H1 (cell line): ENCODE results near the gene ERP44. TPM values are rescaled to one million over a fixed set of nuclear protein-coding genes. Genes with fewer than 3 reads are reported as not detected.

ENCODE experiments used
- CTCF ChIA-PET: fragments of 300-600 bp; sonication (Branson Sonifier 250); formaldehyde crosslinking; loops from one replicate; lab custom pipeline; 2021; ENCODE audit not compliant: partially characterized antibody; lab: Charles Lee
- POLR2A ChIA-PET: fragments of 300-600 bp; sonication (Branson Sonifier 250); formaldehyde crosslinking; loops from one replicate; lab custom pipeline; 2021; ENCODE audit warnings: inconsistent platforms; ENCODE audit not compliant: partially characterized antibody; lab: Charles Lee
- DNase-seq, 2 experiments: peaks; one replicate each; pipeline versions ENCODE4 v3.0.0 to v3.0.0-alpha.2; 2010 to 2022; ENCODE audit warnings: low spot score in 2 of 2, low read depth in 1 of 2, mixed read lengths in 1 of 2
- FAIRE-seq: peaks from 2 replicates; lab custom pipeline; 2011; peaks lifted over from hg19 to GRCh38; lab: Jason Lieb, UNC
- H2AFZ ChIP-seq: 2 replicates; pipeline ENCODE4 v1.8.1; 2012; ENCODE audit warnings: low read length, inconsistent platforms
- H2AK5ac ChIP-seq: 2 replicates; pipeline ENCODE4 v1.6.1; 2013; ENCODE audit warnings: low read depth, low read length
- H2BK120ac ChIP-seq: replicated peaks from 2 replicates; pipeline ENCODE3; 2013; ENCODE audit warnings: low read depth, low read length, inconsistent platforms
- H2BK12ac ChIP-seq: 2 replicates; pipeline ENCODE4 v1.6.1; 2013; ENCODE audit warnings: low read depth, low read length
- H2BK15ac ChIP-seq: 2 replicates; pipeline ENCODE4 v1.6.1; 2013; ENCODE audit warnings: low read length
- H2BK20ac ChIP-seq: 2 replicates; pipeline ENCODE4 v1.6.1; 2013; ENCODE audit warnings: low read length
- H2BK5ac ChIP-seq: 2 replicates; pipeline ENCODE4 v1.6.1; 2013; ENCODE audit warnings: low read depth, low read length
- H3K14ac ChIP-seq: 2 replicates; pipeline ENCODE4 v1.6.1; 2013; ENCODE audit warnings: inconsistent platforms; ENCODE audit not compliant: insufficient read length
- H3K18ac ChIP-seq: 2 replicates; pipeline ENCODE4 v1.6.1; 2013; ENCODE audit warnings: low read length; ENCODE audit errors: extremely low read depth
- H3K23ac ChIP-seq: 2 replicates; pipeline ENCODE4 v1.6.1; 2013; ENCODE audit warnings: inconsistent platforms; ENCODE audit not compliant: insufficient read length
- H3K23me2 ChIP-seq: 2 replicates; pipeline ENCODE4 v1.6.1; 2013; ENCODE audit warnings: low read depth, low read length
- H3K27ac ChIP-seq: 2 replicates; pipeline ENCODE4 v1.6.1; 2011; ENCODE audit warnings: low read depth, low read length, inconsistent platforms
- H3K27me3 ChIP-seq, 4 experiments: replicated peaks in 1 of 4; 1 replicate in 1 of 4; 2 replicates in 3 of 4; pipeline versions ENCODE4 v1.6.1 to v1.8.1; 2011 to 2013; ENCODE audit warnings: low read length in 3 of 4, mild to moderate bottlenecking in 3 of 4, inconsistent platforms in 2 of 4, mixed read lengths in 2 of 4, moderate library complexity in 1 of 4; ENCODE audit not compliant: control insufficient read depth in 3 of 4, insufficient read depth in 3 of 4; ENCODE audit errors: extremely low read depth in 1 of 4
- H3K36me3 ChIP-seq, 4 experiments: 2 replicates each; pipeline versions ENCODE4 v1.6.1 to v1.8.1; 2011 to 2013; ENCODE audit warnings: mild to moderate bottlenecking in 4 of 4, low read length in 3 of 4, moderate library complexity in 2 of 4, control low read depth in 1 of 4, inconsistent platforms in 1 of 4; ENCODE audit not compliant: insufficient read depth in 4 of 4, control insufficient read depth in 2 of 4
- H3K4ac ChIP-seq: replicated peaks from 2 replicates; pipeline ENCODE3; 2013; ENCODE audit warnings: low read length, low read depth, mixed read lengths, inconsistent platforms; ENCODE audit not compliant: insufficient read length
- H3K4me1 ChIP-seq, 4 experiments: replicated peaks in 1 of 4; 1 replicate in 1 of 4; 2 replicates in 3 of 4; pipeline versions ENCODE4 v1.6.1 to v1.8.1; 2011 to 2013; ENCODE audit warnings: low read length in 3 of 4, inconsistent platforms in 2 of 4, mixed read lengths in 1 of 4; ENCODE audit not compliant: insufficient read depth in 4 of 4, control insufficient read depth in 3 of 4
- H3K4me2 ChIP-seq, 2 experiments: 2 replicates each; pipeline versions ENCODE4 v1.6.1 to v1.8.1; 2011 to 2013; ENCODE audit warnings: low read depth in 2 of 2, low read length in 2 of 2, control low read depth in 1 of 2, inconsistent platforms in 1 of 2, mild to moderate bottlenecking in 1 of 2; ENCODE audit not compliant: insufficient read depth in 1 of 2
- H3K4me3 ChIP-seq, 4 experiments: fragments of 200-600, 300-600 bp in 1 of 4; sonication (generic), shearing (Covaris generic), sonication (Bioruptor Twin) in 1 of 4; 2 replicates each; pipeline versions ENCODE4 v1.5.1 to v1.8.1; 2011 to 2016; ENCODE audit warnings: low read length in 4 of 4, low read depth in 3 of 4, control low read depth in 2 of 4, inconsistent platforms in 2 of 4, mild to moderate bottlenecking in 2 of 4, mixed read lengths in 1 of 4, moderate library complexity in 1 of 4; ENCODE audit not compliant: insufficient read depth in 2 of 4; ENCODE audit errors: extremely low read depth in 1 of 4
- H3K56ac ChIP-seq: replicated peaks from 2 replicates; pipeline ENCODE3; 2013; ENCODE audit warnings: low read depth, mild to moderate bottlenecking, mixed read lengths, low read length, inconsistent platforms; ENCODE audit not compliant: insufficient read length
- H3K79me1 ChIP-seq: 2 replicates; pipeline ENCODE4 v1.6.1; 2013; ENCODE audit warnings: low read depth, low read length, control low read depth
- H3K79me2 ChIP-seq, 2 experiments: 2 replicates each; pipeline versions ENCODE4 v1.6.1 to v1.8.1; 2012 to 2013; ENCODE audit warnings: low read length in 2 of 2, mild to moderate bottlenecking in 2 of 2, inconsistent platforms in 1 of 2; ENCODE audit not compliant: insufficient read depth in 2 of 2, control insufficient read depth in 1 of 2
- H3K9ac ChIP-seq, 4 experiments: replicated peaks in 1 of 4; 1 replicate in 1 of 4; 2 replicates in 3 of 4; pipeline versions ENCODE4 v1.6.1 to v1.8.1; 2011 to 2013; ENCODE audit warnings: low read depth in 3 of 4, low read length in 3 of 4, control low read depth in 2 of 4, mild to moderate bottlenecking in 2 of 4, moderate library complexity in 2 of 4, inconsistent platforms in 1 of 4; ENCODE audit errors: extremely low read depth in 1 of 4
- H3K9me3 ChIP-seq, 2 experiments: 2 replicates each; pipeline versions ENCODE4 v1.6.1 to v1.8.1; 2012 to 2013; ENCODE audit warnings: mild to moderate bottlenecking in 2 of 2, moderate library complexity in 2 of 2, control low read depth in 1 of 2, inconsistent platforms in 1 of 2, low read depth in 1 of 2, low read length in 1 of 2, mixed read lengths in 1 of 2; ENCODE audit not compliant: insufficient read depth in 2 of 2
- H4K20me1 ChIP-seq, 2 experiments: replicated peaks in 1 of 2; 2 replicates each; pipeline versions ENCODE3 to v1.8.1; 2011 to 2013; ENCODE audit warnings: inconsistent platforms in 2 of 2, low read length in 2 of 2, mild to moderate bottlenecking in 1 of 2; ENCODE audit not compliant: insufficient read depth in 2 of 2, control insufficient read depth in 1 of 2
- H4K5ac ChIP-seq: 2 replicates; pipeline ENCODE4 v1.6.1; 2013; ENCODE audit warnings: low read length, low read depth, mixed read lengths, inconsistent platforms; ENCODE audit not compliant: insufficient read length
- H4K8ac ChIP-seq: 2 replicates; pipeline ENCODE4 v1.8.0; 2013; ENCODE audit warnings: mild to moderate bottlenecking, moderate library complexity, low read length, inconsistent platforms; ENCODE audit not compliant: insufficient read depth; ENCODE audit errors: extremely low read depth
- H4K91ac ChIP-seq: replicated peaks from 2 replicates; pipeline ENCODE3; 2013; ENCODE audit warnings: low read length, mixed read lengths, inconsistent platforms; ENCODE audit not compliant: insufficient read length
- CTBP2 ChIP-seq: IDR thresholded peaks from 2 replicates; pipeline ENCODE4 v1.7.0; 2011; ENCODE audit warnings: borderline replicate concordance, mild to moderate bottlenecking, moderate library complexity, mixed read lengths, low read length; ENCODE audit not compliant: insufficient read depth, insufficient read length
- HDAC2 ChIP-seq, 2 experiments: fragments of 300-600 bp in 1 of 2; sonication (generic) in 1 of 2; IDR thresholded peaks; 2 replicates each; pipeline ENCODE4 v1.6.1; 2011 to 2012; ENCODE audit warnings: low read depth in 2 of 2, low read length in 2 of 2, mild to moderate bottlenecking in 2 of 2, moderate library complexity in 2 of 2, borderline replicate concordance in 1 of 2, inconsistent platforms in 1 of 2
- MAX ChIP-seq: IDR thresholded peaks from 2 replicates; pipeline ENCODE4 v1.6.1; 2012; ENCODE audit warnings: inconsistent platforms
- PHF8 ChIP-seq: fragments of 200-600 bp; sonication (generic); conservative IDR thresholded peaks from 2 replicates; pipeline ENCODE4 v1.7.1; 2012; ENCODE audit warnings: low read depth, mild to moderate bottlenecking, inconsistent platforms, low read length, moderate library complexity
- SUZ12 ChIP-seq: fragments of 200-600 bp; sonication (generic); IDR thresholded peaks from 2 replicates; pipeline ENCODE4 v1.6.1; 2012; ENCODE audit warnings: mild to moderate bottlenecking, inconsistent platforms, low read length, moderate library complexity, mixed read lengths
- polyA plus RNA-seq, 7 experiments: library from polyadenylated mRNA; depleted of rRNA in 3 of 7; stranded (reverse) in 5 of 7; unstranded in 2 of 7; fragments of >200 nt in 5 of 7; fragments of 200-250 nt in 2 of 7; gene quantifications; 1 replicate in 5 of 7; 2 replicates in 1 of 7; 4 replicates in 1 of 7; pipeline versions ENCODE4 v1.2.1 to v1.2.3, GENCODE V29; 2011 to 2013; ENCODE audit warnings: missing spikeins in 2 of 7, mixed read lengths in 2 of 7
- total RNA-seq: library from RNA; stranded (reverse); fragmentation: NEBNext Ultra II Directional; extraction: Animal tissue kit (Norgen Biotek cat#: 25700); gene quantifications from 2 replicates; pipeline ENCODE4 v1.2.1, GENCODE V29; 2021

Gene ERP44
- total and polyA plus RNA-seq, 2 of the 8 experiments (the other 6 are each of a cell fraction or from before 2014, with no cell fraction given), result 5.7 to 15.6 TPM

DNA sequence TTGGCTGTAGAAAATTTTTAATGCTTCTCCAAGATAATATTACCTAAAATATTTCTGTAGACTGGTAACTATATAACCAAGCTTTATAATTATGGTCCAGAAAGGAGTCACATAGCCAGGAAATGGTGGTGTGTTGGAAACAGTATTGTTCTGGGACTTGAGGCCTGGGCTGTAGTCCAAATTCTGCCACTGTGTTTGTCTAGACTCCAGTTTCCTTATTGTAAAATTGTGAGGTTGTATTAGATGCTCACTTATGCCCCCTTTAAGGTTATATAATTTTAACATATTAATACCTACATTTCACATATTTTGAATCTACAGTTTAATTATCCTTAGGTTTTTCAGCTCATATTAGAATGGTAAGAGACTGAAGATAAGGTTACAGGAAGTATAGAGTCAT is 149.9 kb downstream of the ERP44 start:
- no peak for FAIRE-seq
- no peak overlapping the region for H3K4ac ChIP-seq
- H2BK12ac ChIP-seq, result no peak overlapping the region
- TF ChIP-seq MAX, result no peak
- no peak for TF ChIP-seq HDAC2 (IDR thresholded peaks at IDR 0.05; ENCODE audit: borderline replicate concordance in 1 of 2, low read depth in 2 of 2, low read length in 2 of 2)
- TF ChIP-seq SUZ12, result no peak
- TF ChIP-seq PHF8, result no peak
- TF ChIP-seq CTBP2, result no peak
- TF ChIP-seq, all 59 proteins: peak for 0
- H3K23ac ChIP-seq, result no peak overlapping the region
- H3K27me3 ChIP-seq, result no peaks in the 10 kb centered on the region
- H4K8ac ChIP-seq, result no peak overlapping the region
- H4K5ac ChIP-seq, result no peak overlapping the region
- H2AFZ ChIP-seq, result no peak overlapping the region
- no peaks in the 10 kb centered on the region for H3K9me3 ChIP-seq
- H3K23me2 ChIP-seq, result no peaks in the 10 kb centered on the region
- no peak overlapping the region for H3K14ac ChIP-seq
- no peaks in the 10 kb centered on the region for H3K79me2 ChIP-seq
- no peak overlapping the region for H3K27ac ChIP-seq
- H4K20me1 ChIP-seq, result no peaks in the 10 kb centered on the region
- H2BK20ac ChIP-seq, result no peak overlapping the region
- ChIA-PET CTCF (interaction anchor here (0.6 to 2.8 kb wide), 6 partner anchors 13 to 127 kb away, joined by 3 to 26 read pairs (median 6); partner anchors contain the start of gene NR4A3), POLR2A (no interaction called here)
- DNase-seq, result no peak
- H2BK5ac ChIP-seq, result no peak overlapping the region
- H2AK5ac ChIP-seq, result no peak overlapping the region
- no peak overlapping the region for H4K91ac ChIP-seq
- H3K4me1 ChIP-seq, result no peaks in the 10 kb centered on the region
- no peak overlapping the region for H3K18ac ChIP-seq
- no peak overlapping the region for H3K9ac ChIP-seq
- no peak overlapping the region for H2BK15ac ChIP-seq
- no peak overlapping the region for H2BK120ac ChIP-seq
- no peak overlapping the region for H3K4me2 ChIP-seq
- H3K79me1 ChIP-seq, result no peaks in the 10 kb centered on the region
- no peaks in the 10 kb centered on the region for H3K36me3 ChIP-seq
- H3K4me3 ChIP-seq, result no peak overlapping the region
- H3K56ac ChIP-seq, result no peak overlapping the region
